Fibroblast of upper back skin (primary cell): ENCODE results near the gene NOTCH4.

ENCODE experiments used
- DNase-seq: peaks from one replicate; pipeline ENCODE4 v3.0.0-alpha.2; 2013

Gene NOTCH4

DNA sequence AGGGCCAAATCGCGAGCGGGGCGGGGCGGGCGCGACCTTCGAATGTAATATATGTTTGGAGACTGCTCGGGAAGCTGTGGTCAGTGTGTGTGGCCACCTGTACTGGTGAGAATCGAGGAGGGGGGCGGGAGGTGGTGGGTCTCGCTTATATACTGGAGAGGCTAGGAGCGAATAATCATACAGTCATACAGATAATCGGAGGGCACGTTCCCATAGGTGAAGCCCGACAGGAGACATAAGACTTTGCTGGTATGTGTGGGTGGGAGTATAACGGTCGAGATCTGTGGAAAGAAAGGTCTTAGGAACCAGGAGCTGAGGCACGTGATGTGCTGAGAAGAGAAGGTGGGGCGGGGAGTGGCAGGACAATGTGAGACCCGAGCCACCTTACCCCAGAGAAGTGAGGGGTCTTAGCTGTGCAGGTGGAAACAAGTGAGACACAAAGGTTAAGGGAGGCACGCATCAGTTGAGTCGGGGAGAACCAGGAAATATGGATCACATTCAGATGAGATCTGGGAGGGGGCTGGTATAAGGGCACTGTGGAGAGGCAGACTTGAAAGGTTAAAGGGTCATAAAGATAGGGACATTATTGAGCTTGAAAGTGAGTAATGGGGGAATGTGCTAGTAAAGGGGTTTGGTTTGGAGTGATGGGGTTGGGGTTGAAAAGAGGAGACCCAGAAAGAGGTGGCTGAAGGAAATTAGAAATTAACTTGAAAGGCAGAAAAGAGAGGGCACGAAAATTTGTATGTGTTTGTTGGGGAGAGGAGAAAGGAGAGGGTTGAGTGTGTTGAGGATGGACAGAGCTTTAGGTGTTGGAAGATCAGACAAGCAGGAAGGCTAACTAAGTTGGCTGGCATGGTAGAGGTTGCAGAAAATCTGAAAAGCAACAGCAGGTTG, 45.1 kb downstream of the NOTCH4 start:
- DNase-seq: no peak

GRCh38 chr6:32177788-32178546, 45.9 kb downstream of the NOTCH4 start, which contains the start of gene RNF5:
TSS of gene RNF5 (plus strand) at chr6:32178405. CDS start at chr6:32178512, 107 bp downstream.
- DNase-seq: peak; percentile 100

DNA sequence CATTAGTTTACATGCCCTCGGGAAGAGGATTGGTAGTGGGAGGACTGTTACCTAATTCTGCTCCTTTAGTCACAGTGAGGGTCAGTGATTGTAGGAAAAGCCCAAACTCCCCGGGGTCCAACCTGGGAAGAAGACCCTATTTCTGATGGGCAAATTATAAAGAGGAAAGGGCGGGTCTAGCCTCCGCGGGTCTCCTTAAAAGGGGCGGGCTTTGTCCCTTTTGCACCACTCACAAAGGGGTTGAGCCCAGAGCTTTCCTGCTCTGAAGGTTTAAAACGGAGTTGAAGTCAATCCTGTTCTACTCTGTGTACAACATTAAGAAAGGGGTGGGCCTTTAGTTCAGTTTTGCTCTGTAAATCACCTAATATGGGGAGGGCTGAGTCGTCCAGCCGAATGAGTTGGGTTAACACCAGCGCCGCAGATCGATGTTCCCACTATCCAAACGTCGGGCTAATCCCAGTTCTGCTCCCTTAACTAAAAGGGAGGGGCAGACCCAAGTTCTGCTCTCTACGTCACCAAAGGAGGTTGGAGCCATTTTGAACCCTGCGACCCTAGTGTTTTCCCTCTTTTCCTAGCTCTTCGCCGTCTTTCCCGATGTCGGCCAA, 46.6 kb downstream of the NOTCH4 start:
- DNase-seq: no peak

DNA sequence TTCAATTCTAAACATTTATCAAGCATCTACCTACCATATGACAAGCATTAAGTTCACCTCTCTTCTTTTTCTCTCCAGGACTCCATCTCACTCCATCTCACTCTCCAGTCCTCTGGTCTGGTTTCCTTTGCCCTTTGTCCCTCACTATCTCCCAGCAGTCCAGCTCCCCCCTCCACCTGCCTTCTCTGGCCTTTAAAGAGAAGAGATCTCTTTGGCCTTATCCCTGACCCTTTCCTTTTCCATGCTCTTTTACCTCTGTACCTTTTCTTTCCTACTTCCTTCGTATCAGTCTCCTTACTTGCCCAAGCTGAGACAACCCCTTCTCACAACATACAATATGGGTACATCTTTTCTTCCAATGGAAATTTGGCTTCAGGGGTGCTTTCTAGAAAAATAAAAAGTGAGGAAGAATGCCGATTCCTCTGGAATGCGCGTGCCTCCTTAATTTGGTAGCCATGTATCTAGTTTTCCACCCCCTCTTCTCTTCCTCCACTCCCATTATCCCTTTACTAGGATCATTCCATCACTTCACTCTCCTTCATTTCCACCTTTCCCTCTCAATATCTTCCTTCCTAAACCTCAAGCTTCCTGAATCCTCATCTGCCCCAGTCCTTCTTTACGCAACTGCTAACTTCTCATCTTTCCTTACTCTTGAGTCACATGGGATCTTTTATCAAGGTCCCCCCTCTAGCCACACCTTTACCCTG, 47.2 kb downstream of the NOTCH4 start:
- DNase-seq: peak; percentile 51

GRCh38 chr6:32175711-32176475, 48.0 kb downstream of the NOTCH4 start, which contains the start of gene AGPAT1:
TSS of gene AGPAT1 (minus strand) at chr6:32176084. CDS start at chr6:32171496, 4,588 bp downstream.
- peak; percentile 97 for DNase-seq

GRCh38 chr6:32175322-32175710, 48.6 kb downstream of the NOTCH4 start:
- DNase-seq: no peak

DNA sequence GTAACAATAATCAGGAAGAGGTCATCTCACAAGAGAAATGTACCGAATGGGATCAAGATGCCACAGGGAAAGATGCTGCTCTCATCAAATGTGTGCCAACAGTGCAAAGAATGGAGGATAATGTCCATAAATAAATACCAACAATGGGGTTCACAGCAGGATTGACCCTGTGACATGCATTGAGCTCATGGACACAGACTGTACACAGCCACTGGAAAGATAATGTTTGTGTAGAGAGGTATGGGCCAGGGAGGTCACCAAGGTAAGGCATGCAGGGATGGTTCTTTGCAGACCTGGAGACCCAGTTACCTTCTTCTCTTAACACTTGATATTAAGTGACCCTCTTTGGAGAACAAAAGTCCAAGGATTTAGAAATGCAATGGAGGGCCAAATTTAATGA, 49.5 kb downstream of the NOTCH4 start:
- no peak for DNase-seq

- no peak for DNase-seq
These were observed 50.7 kb downstream of the NOTCH4 start for GRCh38 chr6:32173051-32173727.

DNA sequence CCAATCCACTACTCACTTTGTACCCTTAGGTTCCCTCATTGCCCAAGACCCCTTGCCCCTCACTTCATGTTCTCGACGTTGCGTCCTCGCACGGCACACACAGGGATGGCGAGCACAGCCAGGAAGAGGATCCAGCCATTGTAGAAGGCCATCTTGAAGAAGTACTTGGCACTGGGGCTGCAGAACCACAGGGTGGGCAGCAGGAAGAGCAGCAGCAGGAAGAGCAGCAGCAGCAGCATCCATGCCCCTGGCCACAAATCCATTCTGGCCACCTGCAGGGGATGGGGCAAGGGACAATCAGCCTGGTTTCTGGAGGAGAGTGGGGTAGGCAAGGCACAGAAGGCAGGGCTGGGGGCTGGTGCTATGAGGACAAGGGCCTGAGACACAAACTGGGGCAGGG, 52.6 kb downstream of the NOTCH4 start:
- DNase-seq: no peak

DNA sequence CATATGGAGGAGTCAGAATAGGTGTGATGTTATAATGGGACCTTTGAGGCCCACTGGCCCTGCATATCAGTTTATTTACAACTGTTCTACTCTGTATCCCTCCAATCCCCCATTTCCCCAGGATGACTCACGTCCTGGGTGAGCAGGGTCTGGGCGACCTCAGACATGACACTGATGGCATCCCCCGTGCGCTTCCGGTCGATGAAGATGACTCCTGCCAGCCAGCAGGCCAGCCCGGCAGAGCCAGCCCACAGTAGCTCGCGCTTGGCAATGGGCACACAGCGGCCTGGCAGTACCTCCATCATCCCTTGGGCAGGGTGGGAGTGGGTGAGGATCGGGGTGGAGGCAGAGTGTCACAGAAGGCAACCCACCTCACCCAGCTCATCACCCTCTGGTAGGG, 53.6 kb downstream of the NOTCH4 start:
- DNase-seq: no peak

- peak; percentile 36 for DNase-seq
These were observed 54.9 kb downstream of the NOTCH4 start for GRCh38 chr6:32168807-32169591.

GRCh38 chr6:32168350-32168749, 55.5 kb downstream of the NOTCH4 start:
- no peak for DNase-seq

GRCh38 chr6:32167761-32168262, 56.1 kb downstream of the NOTCH4 start:
- DNase-seq: no peak

DNA sequence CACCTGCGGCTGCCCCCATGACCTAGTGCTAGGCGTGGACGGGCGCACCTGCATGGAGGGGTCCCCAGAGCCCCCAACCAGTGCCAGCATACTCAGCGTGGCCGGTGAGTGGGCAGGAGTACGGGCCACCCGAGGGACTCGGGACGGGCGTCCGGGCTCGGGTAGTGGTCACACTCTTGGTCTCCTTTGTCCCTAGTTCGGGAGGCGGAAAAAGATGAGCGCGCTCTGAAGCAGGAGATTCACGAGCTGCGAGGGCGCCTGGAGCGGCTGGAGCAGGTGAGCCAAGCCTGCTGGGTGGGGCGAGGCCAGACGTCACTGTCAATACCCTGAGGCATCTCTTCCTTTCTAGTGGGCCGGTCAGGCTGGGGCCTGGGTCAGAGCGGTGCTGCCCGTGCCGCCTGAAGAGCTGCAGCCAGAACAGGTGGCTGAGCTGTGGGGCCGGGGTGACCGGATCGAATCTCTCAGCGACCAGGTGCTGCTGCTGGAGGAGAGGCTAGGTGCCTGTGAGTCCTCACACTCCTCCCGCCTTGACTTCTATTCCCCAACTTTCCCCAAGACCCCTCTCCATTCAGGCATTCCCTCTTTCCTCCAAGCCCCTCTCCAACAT, 56.6 kb downstream of the NOTCH4 start:
- no peak for DNase-seq

DNA sequence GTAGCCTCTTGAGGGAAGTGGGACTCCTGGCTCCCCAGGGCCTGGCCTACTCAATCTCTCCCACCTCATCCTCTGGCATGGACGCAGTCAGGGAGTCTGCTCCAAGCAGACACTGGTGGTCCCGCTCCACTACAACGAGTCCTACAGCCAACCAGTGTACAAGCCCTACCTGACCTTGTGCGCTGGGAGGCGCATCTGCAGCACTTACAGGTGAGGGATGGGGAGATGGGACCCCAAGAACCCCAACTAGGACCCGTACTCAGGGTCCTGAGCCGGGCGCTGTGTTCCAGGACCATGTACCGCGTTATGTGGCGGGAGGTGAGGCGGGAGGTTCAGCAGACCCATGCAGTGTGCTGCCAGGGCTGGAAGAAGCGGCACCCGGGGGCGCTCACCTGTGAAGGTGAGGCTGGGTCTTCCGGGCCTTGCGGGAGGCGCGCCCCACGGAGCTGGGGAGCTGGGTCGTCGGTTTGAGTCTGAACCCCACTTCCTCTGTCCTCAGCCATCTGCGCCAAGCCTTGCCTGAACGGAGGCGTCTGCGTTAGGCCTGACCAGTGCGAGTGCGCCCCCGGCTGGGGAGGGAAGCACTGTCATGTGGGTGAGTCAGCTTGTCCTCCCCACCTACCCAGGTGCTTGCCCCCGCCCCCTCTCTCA, 57.3 kb downstream of the NOTCH4 start:
- no peak for DNase-seq

DNA sequence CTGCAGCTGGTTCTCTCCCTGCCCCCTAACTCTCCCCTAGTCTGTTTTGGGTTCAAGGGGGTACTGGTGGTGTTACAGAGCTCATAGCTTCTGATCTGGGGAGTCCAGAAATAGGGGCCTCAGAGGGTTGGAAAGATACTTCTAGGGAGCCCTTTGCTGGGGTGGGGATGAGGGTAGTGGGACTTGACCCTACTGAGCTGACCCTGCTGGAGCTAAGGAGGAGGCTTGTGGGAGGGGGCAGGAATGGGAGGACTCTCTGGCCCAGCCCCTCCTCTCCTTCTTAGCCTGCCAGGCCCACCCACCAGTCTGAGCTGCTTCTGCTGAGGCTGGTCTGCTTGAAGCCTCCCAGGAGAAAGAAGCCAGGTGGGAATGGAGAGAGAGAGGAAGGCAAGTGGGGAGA, 59.6 kb downstream of the NOTCH4 start, which contains the start of gene EGFL8:
TSS of gene EGFL8 (plus strand) at position 301 of the 400 bp plus-strand sequence. CDS start 1,571 bp downstream, outside the sequence.
- DNase-seq: no peak

DNA sequence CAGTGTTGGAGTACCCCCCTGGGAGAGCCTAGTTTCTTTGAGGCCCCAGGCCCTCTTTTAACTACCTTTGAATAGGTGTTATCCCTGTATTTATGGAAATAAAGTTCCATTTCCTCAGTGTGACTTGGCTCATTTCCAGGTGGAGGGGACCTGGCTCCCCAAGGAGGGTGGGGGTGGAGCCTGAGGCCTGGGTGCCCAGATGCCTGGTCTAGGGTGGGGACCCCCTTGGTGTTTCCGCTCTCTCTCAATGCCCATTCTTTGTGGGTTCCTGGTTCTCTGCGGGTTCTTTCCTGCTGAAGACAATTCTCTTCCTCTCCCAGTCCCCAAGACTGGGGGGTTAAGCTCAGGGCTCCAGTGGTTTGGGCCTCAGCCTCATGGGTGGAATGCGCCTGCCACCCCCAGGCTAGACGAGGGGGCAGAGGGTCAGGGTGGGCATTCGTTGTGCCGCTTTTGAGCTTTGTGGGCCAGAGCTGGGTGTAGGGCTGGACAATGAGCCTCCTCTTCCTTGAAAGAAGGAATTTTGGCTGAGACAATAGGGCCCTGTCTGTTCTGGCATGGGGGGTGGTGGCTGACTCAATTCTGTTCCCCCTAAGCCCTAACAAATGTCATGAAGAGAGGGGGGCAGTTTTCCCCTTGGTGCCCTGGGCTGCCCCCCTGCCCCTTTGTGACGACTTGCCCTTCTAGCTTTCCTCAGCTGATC, 60.2 kb downstream of the NOTCH4 start:
- DNase-seq: no peak

- no peak for DNase-seq
These were observed 65.8 kb downstream of the NOTCH4 start for GRCh38 chr6:32158052-32158451.

DNA sequence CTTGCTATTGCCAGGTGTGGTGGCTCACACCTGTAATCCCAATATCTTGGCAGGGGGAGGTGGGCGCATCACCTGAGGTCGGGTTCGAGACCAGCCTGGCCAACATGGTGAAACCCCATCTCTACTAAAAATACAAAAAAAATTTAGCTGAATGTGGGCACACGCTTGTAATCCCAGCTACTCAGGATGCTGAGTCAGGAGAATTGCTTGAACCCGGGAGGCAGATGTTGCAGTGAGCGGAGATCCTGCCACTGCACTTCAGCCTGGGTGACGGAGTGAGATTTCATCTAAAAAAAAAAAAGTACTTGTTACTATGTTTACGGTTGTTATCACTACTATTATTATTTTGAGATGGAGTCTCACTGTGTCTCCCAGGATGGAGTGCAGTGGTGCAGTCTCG, 67.0 kb downstream of the NOTCH4 start:
- DNase-seq: no peak
